SHP77 (cell line): ENCODE measurements around the gene DNM3.

Source experiments
- DNase-seq, 2 experiments: peaks; one replicate each; lab custom pipeline; 2025; lab: John Stamatoyannopoulos, UW

The DNM3 gene

GRCh38 chr1:172328266-172328665 is 487.0 kb downstream of the DNM3 start:
- no peak for DNase-seq

DNA sequence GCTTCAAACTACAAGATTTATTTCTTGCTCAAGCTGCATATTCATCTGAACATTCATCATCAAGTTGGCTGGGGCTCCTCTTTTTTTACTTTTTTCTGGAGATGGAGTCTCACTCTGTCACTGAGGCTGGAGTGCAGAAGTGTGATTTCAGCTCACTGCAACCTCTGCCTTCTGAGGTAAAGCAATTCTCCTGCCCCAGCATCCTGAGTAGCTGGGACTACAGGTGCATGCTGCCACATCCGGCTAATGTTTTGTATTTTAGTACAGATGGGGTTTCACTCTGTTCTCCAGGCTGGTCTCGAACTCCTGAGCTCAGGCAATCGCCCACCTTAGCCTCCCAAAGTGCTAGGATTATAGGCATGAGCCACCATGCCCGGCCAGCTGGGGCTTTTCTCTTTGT is 490.9 kb downstream of the DNM3 start:
- no peak for DNase-seq

DNA sequence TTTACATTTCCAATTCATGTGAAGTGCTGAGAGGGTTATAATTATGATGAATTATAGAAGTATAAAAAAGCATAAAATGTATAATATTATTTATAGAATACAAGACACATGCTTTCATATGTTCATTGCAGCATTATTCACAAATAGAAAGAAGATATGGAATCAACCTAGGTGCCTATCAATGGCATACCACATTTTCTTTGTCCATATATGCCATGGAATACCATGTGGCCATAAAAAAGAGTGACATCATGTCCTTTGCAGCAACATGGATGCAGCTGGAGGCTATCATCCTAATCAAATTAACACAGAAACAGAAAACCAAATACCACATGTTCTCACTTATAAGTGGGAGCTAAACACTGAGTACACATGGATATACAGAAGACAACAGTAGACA is 494.1 kb downstream of the DNM3 start:
- no peak for DNase-seq

DNA sequence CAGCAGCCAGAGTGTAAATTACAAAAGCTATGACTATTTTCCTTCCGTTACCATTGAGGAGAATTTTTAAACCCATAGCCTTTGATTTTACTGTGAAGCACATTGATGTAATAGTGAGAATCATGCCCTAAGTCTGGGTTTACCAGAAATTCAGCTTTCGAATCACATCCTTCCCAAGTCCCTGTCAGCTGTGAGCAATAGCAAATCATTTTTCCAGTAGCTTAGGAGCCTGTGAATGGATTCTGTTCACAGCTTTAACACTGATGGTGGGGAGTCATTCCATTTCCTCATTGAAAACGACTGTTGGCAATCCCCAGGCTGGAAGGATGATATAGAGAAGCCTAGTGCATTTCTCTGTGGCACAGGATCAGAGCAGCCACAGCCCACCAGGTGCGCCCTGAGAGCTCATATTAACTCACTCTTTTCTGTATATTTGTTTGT is 497.0 kb downstream of the DNM3 start:
- DNase-seq = no peak

- no peak for DNase-seq
Measured at GRCh38 chr1:172339842-172340241, 498.5 kb downstream of the DNM3 start.

- DNase-seq = no peak
Measured at GRCh38 chr1:172340520-172340919, 499.2 kb downstream of the DNM3 start.

DNA sequence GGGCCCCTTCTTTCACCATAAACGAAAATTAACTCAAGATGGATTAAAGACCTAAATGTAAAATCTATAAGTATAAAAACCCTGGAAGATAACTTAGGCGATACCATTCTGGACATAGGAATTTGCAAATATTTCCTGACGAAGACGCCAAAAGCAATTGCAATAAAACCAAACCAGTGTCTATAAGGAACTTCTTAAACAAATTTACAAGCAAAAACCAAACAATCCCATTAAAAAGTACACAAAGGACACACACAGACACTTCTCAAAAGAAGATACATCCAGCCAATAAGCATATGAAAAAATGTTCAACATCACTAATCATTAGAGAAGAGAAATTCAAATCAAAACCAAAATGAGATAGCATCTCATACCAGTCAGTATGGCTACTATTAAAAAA is 500.4 kb downstream of the DNM3 start:
- no peak for DNase-seq

GRCh38 chr1:172342584-172343239 is 501.4 kb downstream of the DNM3 start:
- DNase-seq = no peak

- no peak for DNase-seq
Measured at GRCh38 chr1:172343240-172344160, 502.2 kb downstream of the DNM3 start.

- DNase-seq = no peak
Measured at GRCh38 chr1:172344444-172344843, 503.1 kb downstream of the DNM3 start.

DNA sequence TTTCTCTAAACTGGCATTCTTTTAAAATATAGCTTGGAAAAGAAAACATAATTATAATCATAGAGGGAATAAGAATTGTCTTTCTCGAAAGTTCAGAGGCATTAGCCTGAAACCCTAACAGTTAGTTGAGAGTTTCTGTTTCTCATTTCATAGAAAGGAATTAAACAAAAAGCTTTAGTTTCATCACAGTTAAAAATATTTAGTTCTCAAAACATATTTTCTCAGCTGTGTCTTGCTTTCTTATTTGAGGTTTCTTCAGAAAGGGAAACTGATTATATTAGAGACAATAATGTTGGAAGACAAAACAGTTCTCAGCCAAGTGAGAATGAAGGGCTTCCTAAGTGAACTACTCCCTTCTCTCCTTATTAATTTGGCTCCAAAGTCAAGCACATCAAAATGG is 503.8 kb downstream of the DNM3 start:
- no peak for DNase-seq

DNA sequence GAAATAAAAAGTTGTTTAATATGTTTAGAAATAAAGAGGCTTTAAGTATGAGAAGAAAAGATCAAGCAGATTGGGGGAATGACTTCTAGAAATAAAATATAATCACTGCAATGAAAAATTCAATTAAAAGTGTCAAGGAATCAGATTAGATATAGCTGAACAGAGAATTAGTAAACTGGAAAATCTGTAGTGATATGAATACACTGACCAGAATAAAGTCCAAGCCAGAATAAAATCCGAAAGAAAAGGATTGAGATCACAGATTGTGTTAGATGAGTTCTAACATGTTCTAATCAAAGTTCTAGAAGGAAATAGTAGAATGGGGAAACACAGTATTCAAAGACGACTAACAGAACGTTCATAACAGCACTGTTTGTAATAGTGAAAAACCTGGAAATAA is 506.1 kb downstream of the DNM3 start:
- DNase-seq = no peak

- DNase-seq = no peak
Measured at GRCh38 chr1:172350856-172351255, 509.6 kb downstream of the DNM3 start.

DNA sequence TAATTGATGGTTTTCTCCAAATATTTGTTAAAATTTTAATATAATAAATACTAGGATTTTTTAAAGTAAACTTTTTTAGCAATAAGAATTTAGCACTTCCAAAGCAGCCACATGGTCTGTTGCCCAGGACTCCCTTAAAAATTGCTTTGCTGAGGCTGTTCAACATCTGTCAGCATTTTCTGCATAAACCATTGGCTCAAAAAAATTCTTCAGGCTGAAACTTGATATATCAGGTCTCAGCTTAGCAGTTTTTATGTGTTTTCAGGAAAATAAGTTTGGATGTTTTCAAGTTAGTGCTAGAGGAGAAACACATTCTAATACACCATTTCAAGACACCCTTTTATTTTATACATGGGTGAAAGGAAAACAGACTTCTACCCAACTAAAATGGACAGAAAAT is 510.0 kb downstream of the DNM3 start:
- no peak for DNase-seq

GRCh38 chr1:172351754-172352161 is 510.5 kb downstream of the DNM3 start:
- DNase-seq = no peak

- DNase-seq = no peak
Measured at GRCh38 chr1:172352435-172352834, 511.1 kb downstream of the DNM3 start.

- no peak for DNase-seq
Measured at GRCh38 chr1:172354291-172355274, 513.3 kb downstream of the DNM3 start.

- no peak for DNase-seq
Measured at GRCh38 chr1:172356620-172357019, 515.3 kb downstream of the DNM3 start.

DNA sequence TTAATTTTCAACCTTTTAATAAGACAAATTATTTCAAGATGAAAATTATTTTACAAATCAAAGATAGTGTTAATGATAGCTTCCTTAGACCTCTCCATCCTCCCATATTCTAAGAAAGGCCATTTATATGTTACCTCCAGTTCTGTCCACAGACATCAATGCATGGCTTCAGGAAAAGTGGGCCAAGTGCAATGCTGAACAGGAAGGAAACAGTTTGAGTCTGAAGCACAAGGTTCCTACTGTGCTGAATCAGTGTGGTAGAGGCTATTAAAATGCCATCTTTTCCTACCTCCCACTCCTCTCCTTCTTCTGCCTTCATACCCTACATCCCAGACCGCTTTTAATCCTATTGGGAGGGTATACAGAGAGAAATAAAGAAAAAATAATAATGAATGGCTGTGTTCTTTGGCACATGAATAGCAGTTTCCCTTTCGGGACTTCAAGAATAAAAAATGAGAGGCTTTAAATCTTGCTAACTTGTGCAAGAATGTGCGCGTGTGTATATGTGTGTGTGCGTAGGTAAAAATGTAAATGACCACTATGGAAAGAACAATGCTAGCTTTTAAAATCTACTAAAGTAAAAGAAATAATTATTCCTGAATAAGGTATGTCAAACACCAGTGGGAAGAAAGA is 516.6 kb downstream of the DNM3 start:
- DNase-seq = no peak

DNA sequence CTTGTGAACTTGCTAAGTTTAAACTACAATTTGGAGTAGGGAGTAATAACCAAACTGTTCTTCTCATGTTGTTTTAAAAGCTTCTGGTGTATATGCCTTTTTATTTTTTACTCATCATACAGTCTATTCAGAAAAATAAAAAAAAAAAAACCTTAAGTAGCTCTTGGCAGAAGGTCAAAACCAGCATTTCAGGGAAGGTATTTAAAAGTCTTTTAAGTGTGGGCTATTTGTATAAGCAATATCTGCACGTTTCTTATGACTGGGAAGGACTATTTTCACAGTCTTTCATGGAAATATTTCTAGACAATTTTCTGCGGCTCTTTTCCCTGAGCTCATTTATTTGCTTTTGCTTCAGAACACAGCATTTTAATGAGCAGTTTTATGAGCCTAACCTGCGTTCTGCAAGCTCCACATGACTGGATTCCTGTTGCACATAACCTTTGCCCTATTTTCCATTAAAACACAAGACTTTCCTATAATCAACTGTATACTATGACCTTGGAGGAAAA is 518.2 kb downstream of the DNM3 start:
- peak; percentile 57 to 65 for DNase-seq

- no peak for DNase-seq
Measured at GRCh38 chr1:172360511-172360910, 519.2 kb downstream of the DNM3 start.
